ENCODE results near the gene AAMP.

- no peak for TF ChIP-seq CTCF (IDR thresholded peaks at IDR 0.05)
- no peak for TF ChIP-seq POLR2A (IDR thresholded peaks at IDR 0.05)
Observed at GRCh38 chr2:218265626-218266025, 4.3 kb downstream of the AAMP start.
